Esophagus squamous epithelium (tissue), 4 donors: ENCODE results near the gene KAZN.

Experiments used
- CTCF ChIP-seq, 6 experiments: fragments of 450-650 bp in 4 of 6; fragments of 200-600 bp in 2 of 6; sonication (generic) in 2 of 6; IDR thresholded peaks; one replicate each; pipeline ENCODE4 v1.5.1; 2016 to 2019; ENCODE audit warnings: antibody characterized with exemption in 6 of 6, mild to moderate bottlenecking in 4 of 6, moderate library complexity in 4 of 6
- POLR2A ChIP-seq, 4 donors: fragments of 450-650 bp; IDR thresholded peaks; one replicate each; pipeline ENCODE4 v1.6.1; 2017; ENCODE audit warnings: antibody characterized with exemption in 4 of 4, mild to moderate bottlenecking in 4 of 4, moderate library complexity in 3 of 4

DNA sequence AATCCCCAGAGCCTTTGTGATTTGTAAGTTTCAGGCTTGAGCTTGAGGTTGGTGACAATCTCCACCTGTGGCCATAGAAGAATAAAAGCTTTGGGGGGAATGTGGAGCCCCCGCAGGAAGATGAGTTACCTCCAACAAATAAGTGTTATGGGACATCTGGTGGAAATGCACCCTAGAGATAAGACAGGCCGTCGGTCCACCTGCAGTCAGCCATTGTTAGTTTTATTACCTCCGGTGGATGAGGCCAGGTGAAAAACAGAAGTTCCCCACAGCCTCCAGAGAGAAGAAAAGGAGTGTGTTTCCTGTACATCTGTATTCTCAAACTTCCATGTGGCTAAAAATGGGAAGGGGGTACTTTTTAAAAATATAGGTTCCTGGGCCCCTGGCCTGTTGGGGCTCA lies 137.4 kb downstream of the KAZN start:
- TF ChIP-seq CTCF (IDR thresholded peaks at IDR 0.05) (no peak), POLR2A (IDR thresholded peaks at IDR 0.05) (no peak)
